Measurements from ENCODE around the gene SNRPA1.

SNRPA1 gene

DNA sequence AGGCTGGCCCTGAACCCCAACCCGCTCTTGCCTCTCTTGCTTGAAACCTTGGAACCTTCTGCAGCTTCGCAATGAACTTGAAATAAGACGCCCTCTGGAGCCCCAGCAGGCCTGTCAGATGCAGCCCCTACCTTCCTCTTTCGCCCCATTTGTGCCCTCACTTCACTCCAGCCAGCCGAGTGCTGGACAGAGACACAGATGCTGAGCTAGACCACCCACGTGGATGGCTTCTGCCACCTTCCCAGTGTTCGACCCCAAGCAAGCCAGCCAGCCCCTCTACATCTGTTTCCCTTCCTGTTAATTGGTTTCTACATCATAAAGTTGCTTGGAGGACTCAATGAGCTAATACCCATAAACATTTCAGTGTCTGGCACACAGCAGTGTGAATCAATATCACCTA, 23.8 kb upstream of the SNRPA1 start:
- no peak for DNase-seq (ENCODE audit: low read depth)

GRCh38 chr15:101318147-101318819, 23.2 kb upstream of the SNRPA1 start:
- DNase-seq (ENCODE audit: low read depth) = no peak

GRCh38 chr15:101317336-101317872, 22.4 kb upstream of the SNRPA1 start:
- DNase-seq (ENCODE audit: low read depth) = no peak

GRCh38 chr15:101316529-101316928, 21.5 kb upstream of the SNRPA1 start:
- DNase-seq (ENCODE audit: low read depth) = no peak

- DNase-seq (ENCODE audit: low read depth) = no peak
These were observed 20.7 kb upstream of the SNRPA1 start for GRCh38 chr15:101315736-101316135.

- no peak for DNase-seq (ENCODE audit: low read depth)
These were observed 19.5 kb upstream of the SNRPA1 start for GRCh38 chr15:101314336-101315125.

GRCh38 chr15:101313041-101313761, 18.2 kb upstream of the SNRPA1 start:
- no peak for DNase-seq (ENCODE audit: low read depth)

GRCh38 chr15:101310508-101310907, 15.5 kb upstream of the SNRPA1 start:
- DNase-seq (ENCODE audit: low read depth) = no peak

DNA sequence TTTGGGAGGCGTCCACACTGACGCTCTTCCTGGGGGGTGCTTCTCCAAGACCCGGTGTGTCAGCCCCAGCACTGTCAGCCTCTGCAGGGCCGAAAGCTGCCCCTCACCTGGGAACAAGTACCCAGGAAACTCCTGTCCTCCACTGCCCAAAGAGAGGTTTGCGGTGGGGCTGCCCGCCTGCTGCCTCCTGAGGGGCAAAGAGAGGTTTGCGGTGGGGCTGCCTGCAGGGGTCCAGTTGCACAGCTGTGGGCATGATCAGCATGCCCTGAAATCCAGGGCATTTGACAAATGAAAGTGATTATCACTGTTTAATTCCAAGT, 15.1 kb upstream of the SNRPA1 start:
- no peak for DNase-seq (ENCODE audit: low read depth)

- no peak for DNase-seq (ENCODE audit: low read depth)
These were observed 14.6 kb upstream of the SNRPA1 start for GRCh38 chr15:101309436-101310160.

DNA sequence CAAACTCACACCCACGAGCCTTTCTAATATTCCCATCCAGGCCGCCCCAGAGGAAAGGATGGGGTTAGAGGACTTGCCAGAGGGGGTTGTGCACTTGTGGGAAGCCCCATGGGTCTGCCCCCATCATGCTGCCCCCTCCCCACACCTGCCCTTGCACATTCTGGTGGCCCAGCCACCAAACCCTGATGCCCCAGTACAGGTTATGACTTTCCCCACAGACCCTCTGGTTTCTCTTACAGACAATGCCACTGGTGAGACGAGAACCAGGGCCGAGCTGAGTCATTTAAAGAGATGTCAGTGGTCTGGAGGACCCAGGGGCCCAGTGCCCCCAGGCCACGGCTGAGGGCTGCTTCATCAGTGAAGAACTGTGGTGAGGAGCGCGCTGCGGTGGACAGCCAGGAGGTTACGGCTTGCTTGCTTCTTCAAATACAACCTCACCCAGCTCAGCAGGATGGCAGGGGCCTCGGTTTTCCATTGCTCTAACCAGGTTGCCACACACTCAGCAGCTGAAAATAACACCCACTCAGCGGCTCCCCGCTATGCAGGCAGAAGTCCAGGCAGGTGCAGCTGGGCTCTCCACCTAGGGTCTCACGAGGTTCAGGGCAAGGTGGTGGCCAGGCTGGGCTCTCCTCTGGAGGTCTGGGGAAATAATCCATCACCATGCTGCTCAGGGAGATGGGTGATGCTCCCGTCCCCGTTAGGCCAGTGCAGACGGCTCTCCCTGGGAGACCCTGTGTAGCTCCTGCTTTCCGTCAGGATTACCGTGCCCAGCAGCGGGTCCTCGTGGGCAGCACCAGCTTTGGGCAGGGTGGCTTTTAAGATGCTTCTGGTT, 13.8 kb upstream of the SNRPA1 start:
- no peak for DNase-seq (ENCODE audit: low read depth)

DNA sequence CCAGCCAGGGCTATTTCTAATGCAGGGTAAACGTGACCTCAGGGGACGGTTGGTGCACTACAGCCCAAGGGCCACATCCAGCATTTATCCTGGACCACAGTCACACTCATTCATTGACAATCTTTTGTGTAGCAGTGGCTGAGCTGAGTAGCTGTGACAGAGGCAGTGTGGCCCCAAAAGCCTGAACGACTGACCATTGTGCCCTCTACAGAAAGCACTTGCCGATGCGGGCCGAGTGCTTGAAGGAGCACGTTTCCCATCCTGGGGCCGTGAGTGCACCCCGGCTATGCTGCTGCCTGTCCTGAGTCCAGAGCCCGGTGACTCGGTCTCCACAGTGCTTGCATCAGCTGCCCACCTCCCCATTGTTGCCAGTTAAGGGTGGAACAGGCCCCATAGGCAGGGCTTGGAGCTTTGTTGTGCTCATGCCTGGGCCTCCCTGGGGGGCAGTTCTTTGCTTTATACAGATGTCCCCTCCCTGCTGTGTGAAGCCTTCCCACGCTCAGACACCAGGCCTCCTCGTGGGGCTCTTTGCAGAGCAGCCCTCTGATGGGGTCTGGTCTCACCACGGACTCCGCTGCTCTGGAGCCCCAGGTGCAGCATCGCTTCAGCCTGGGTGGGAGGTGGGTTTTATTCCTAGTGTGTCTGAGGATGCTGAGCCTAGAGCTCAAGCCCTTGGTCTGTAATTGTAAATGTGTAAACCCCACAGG, 13.0 kb upstream of the SNRPA1 start:
- no peak for DNase-seq (ENCODE audit: low read depth)

GRCh38 chr15:101307048-101307896, 12.2 kb upstream of the SNRPA1 start:
- DNase-seq (ENCODE audit: low read depth) = no peak

GRCh38 chr15:101306341-101307047, 11.4 kb upstream of the SNRPA1 start:
- DNase-seq (ENCODE audit: low read depth) = no peak

- no peak for DNase-seq (ENCODE audit: low read depth)
These were observed 10.8 kb upstream of the SNRPA1 start for GRCh38 chr15:101305820-101306255.

DNA sequence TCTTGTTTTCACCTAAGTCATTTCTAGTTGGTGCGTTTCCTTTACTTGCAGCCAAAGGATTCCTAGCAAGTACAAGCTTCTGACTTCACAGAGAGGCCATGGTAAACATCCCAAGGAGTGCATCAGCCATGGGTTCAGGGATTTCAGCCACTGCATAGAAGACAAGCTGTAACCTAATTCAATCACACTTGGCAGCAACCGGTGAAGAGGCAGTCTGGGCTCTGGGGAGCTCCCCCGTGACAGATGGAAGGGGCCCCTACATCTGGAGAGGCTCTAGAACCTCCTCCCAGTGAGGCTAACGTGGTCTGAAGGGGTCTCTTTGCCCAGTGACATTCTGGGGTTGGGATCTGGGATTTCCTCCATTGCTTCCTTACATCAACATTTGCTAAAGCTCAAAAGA, 8.4 kb upstream of the SNRPA1 start:
- DNase-seq (ENCODE audit: low read depth) = no peak

- no peak for DNase-seq (ENCODE audit: low read depth)
These were observed 1.7 kb upstream of the SNRPA1 start for GRCh38 chr15:101296418-101297405.
